HepG2 (cell line): ENCODE measurements around the gene SH2D5. TPM values are rescaled to one million over a fixed set of nuclear protein-coding genes. Genes with fewer than 3 reads are reported as not detected.

Experiments
- ATAC-seq: fragments of 200-7000 bp; cut with Tn5 transposase; 3 replicates; pipeline ENCODE4 v1.9.1; 2020; ENCODE audit warnings: mild to moderate bottlenecking, moderate library complexity
- BruUV-seq: library from RNA; stranded (reverse); fragments of 400-500 nt; replicated peaks from 2 replicates; lab custom pipeline; 2021; lab: Mats Ljungman, UMichigan
- CTCF ChIA-PET: fragments of 300-600 bp; formaldehyde crosslinking; extraction: SDS; loops from one replicate; lab custom pipeline; 2021; ENCODE audit warnings: low total read pairs, inconsistent platforms, low intra/inter-chr PET ratio; lab: Yijun Ruan, JAX
- POLR2A ChIA-PET: fragments of 350-600 bp; sonication (Branson Sonifier 250); formaldehyde crosslinking; loops from one replicate; lab custom pipeline; 2020; ENCODE audit warnings: antibody characterized with exemption, inconsistent platforms; lab: Yijun Ruan, JAX
- DNase-seq: peaks from one replicate; pipeline ENCODE4 v3.0.0-alpha.2; 2015; ENCODE audit warnings: low spot score
- FAIRE-seq: peaks from 3 replicates; lab custom pipeline; 2011; peaks lifted over from hg19 to GRCh38; lab: Jason Lieb, UNC
- H2AFZ ChIP-seq: one replicate; pipeline ENCODE4 v1.6.1; 2011; ENCODE audit warnings: low read length, inconsistent platforms
- H3K27ac ChIP-seq: fragments of 300-600 bp; 3 replicates; pipeline ENCODE4 v1.8.0; 2011; ENCODE audit warnings: mixed run types, mild to moderate bottlenecking, mixed read lengths, low read length, inconsistent platforms; ENCODE audit not compliant: insufficient read depth; ENCODE audit errors: extremely low read length
- H3K27me3 ChIP-seq, 2 experiments: fragments of 200-600 bp in 1 of 2; 2 replicates in 1 of 2; 3 replicates in 1 of 2; pipeline versions ENCODE4 v1.6.0 to v1.8.0; 2011; ENCODE audit warnings: low read length in 2 of 2, mild to moderate bottlenecking in 2 of 2, moderate library complexity in 2 of 2, inconsistent platforms in 1 of 2; ENCODE audit not compliant: insufficient read depth in 2 of 2, control insufficient read depth in 1 of 2
- H3K36me3 ChIP-seq, 2 experiments: fragments of 200-600 bp in 1 of 2; replicated peaks in 1 of 2; 2 replicates in 1 of 2; 3 replicates in 1 of 2; pipeline versions ENCODE4 v1.5.1 to v1.8.0; 2011; ENCODE audit warnings: low read length in 2 of 2, inconsistent platforms in 1 of 2; ENCODE audit not compliant: insufficient read depth in 2 of 2, control insufficient read depth in 1 of 2
- H3K4me1 ChIP-seq: 2 replicates; pipeline ENCODE4 v1.5.1; 2012; ENCODE audit warnings: low read length, inconsistent platforms; ENCODE audit not compliant: insufficient read depth
- H3K4me2 ChIP-seq: 2 replicates; pipeline ENCODE4 v1.6.0; 2011; ENCODE audit warnings: low read depth, low read length, inconsistent platforms
- H3K4me3 ChIP-seq, 3 experiments: fragments of 200-600 bp in 1 of 3; sonication (generic), shearing (Covaris generic) in 1 of 3; replicated peaks in 1 of 3; 2 replicates each; pipeline ENCODE4 v1.5.1; 2011 to 2016; ENCODE audit warnings: low read length in 3 of 3, inconsistent platforms in 2 of 3, low read depth in 2 of 3, mild to moderate bottlenecking in 2 of 3, control low read depth in 1 of 3, mixed read lengths in 1 of 3; ENCODE audit not compliant: insufficient read depth in 1 of 3
- H3K79me2 ChIP-seq: one replicate; pipeline ENCODE4 v1.6.1; 2011; ENCODE audit warnings: low read length, inconsistent platforms; ENCODE audit not compliant: insufficient read depth
- H3K9ac ChIP-seq: 2 replicates; pipeline ENCODE4 v1.6.0; 2011; ENCODE audit warnings: mild to moderate bottlenecking, low read depth, low read length, inconsistent platforms; ENCODE audit not compliant: insufficient read depth
- H3K9me3 ChIP-seq: 2 replicates; pipeline ENCODE4 v1.5.1; 2012; ENCODE audit warnings: mild to moderate bottlenecking, low read length
- H4K20me1 ChIP-seq: 2 replicates; pipeline ENCODE4 v1.6.0; 2011; ENCODE audit warnings: inconsistent platforms, mild to moderate bottlenecking, low read length, moderate library complexity; ENCODE audit not compliant: insufficient read depth
- CBX2 ChIP-seq, 2 experiments: fragments of 200-600 bp in 1 of 2; sonication (generic); formaldehyde crosslinking in 1 of 2; IDR thresholded peaks; 2 replicates each; pipeline versions ENCODE4 v1.7.0 to v1.8.1; 2018 to 2022; ENCODE audit warnings: low read depth in 2 of 2, low read length in 1 of 2, mild to moderate bottlenecking in 1 of 2, missing genetic modification reagents in 1 of 2
- CEBPB ChIP-seq: IDR thresholded peaks from 2 replicates; pipeline ENCODE4 v1.6.1; 2011; ENCODE audit warnings: low read depth, low read length, improper control_type of control experiment, borderline replicate concordance
- KDM5A ChIP-seq: fragments of 200-600 bp; sonication (generic); IDR thresholded peaks from 2 replicates; pipeline ENCODE4 v1.7.0; 2018; ENCODE audit warnings: antibody characterized with exemption, mild to moderate bottlenecking, low read length, borderline replicate concordance
- RFX5 ChIP-seq: IDR thresholded peaks from 2 replicates; pipeline ENCODE4 v1.6.1; 2011; ENCODE audit warnings: low read depth, low read length, improper control_type of control experiment
- SALL1 ChIP-seq: sonication (generic); formaldehyde crosslinking; IDR thresholded peaks from 2 replicates; pipeline ENCODE4 v1.8.0; 2022; ENCODE audit warnings: mild to moderate bottlenecking, missing genetic modification reagents
- TCF12 ChIP-seq, 2 experiments: fragments of 450-650 bp in 1 of 2; sonication (generic) in 1 of 2; formaldehyde crosslinking in 1 of 2; IDR thresholded peaks; 2 replicates each; pipeline versions ENCODE4 v1.6.1 to v1.8.0; 2017 to 2022; ENCODE audit warnings: antibody characterized with exemption in 1 of 2, mild to moderate bottlenecking in 1 of 2, missing genetic modification reagents in 1 of 2, moderate library complexity in 1 of 2
- ZBTB42 ChIP-seq: sonication (generic); formaldehyde crosslinking; IDR thresholded peaks from 2 replicates; pipeline ENCODE4 v1.5.0; 2020; ENCODE audit warnings: mild to moderate bottlenecking, missing genetic modification reagents
- ZC3H13 ChIP-seq: sonication (generic); formaldehyde crosslinking; IDR thresholded peaks from 2 replicates; pipeline ENCODE4 v1.8.1; 2023; ENCODE audit warnings: mild to moderate bottlenecking, missing genetic modification reagents, moderate library complexity
- WGBS: methylation state at CpG from one replicate; pipeline ENCODE4 v1.1.6; 2017; ENCODE audit warnings: low lambda C conversion rate; 5-methylcytosine and 5-hydroxymethylcytosine counted together
- in situ Hi-C: cut with HindIII; loops from 2 replicates; pipeline ENCODE4 v1.10.0; 2017; ENCODE audit warnings: low pct_unique_long_range_greater_than_20kb; ENCODE audit not compliant: extremely low pct_ligation_motif_present
- intact Hi-C: fragments of 100-400 bp; cut with micrococcal nuclease; formaldehyde crosslinking; loops from one replicate; pipeline ENCODE4 v1.10.0; 2022; ENCODE audit not compliant: unreplicated experiment
- polyA plus RNA-seq, 8 experiments: library from polyadenylated mRNA; depleted of rRNA in 3 of 8; stranded (reverse) in 7 of 8; unstranded in 1 of 8; fragments of >200 nt; fragmentation: Illumina TruSeq in 4 of 8; extraction: Trizol in 4 of 8; gene quantifications; 2 replicates each; pipeline versions ENCODE4 v1.2.1 to v1.2.3, GENCODE V29; 2011 to 2016; ENCODE audit warnings: low read depth in 4 of 8, missing spikeins in 1 of 8, mixed read lengths in 1 of 8; ENCODE audit not compliant: insufficient read depth in 1 of 8
- total RNA-seq, 5 experiments: library from RNA; depleted of rRNA; stranded (reverse); fragments of >200 nt; fragmentation: Illumina TruSeq; extraction: Trizol; gene quantifications; 2 replicates each; pipeline ENCODE4 v1.2.3, GENCODE V29; 2016; ENCODE audit warnings: low read depth in 1 of 5
- TF ChIP-seq, protein P1 (sequence below): sonication (generic); IDR thresholded peaks from 2 replicates; pipeline ENCODE4 v1.6.1; 2016; ENCODE audit warnings: low read depth, borderline replicate concordance
- TF ChIP-seq, protein P2 (sequence below): sonication (generic); formaldehyde crosslinking; IDR thresholded peaks from 2 replicates; pipeline ENCODE4 v1.5.1; 2020; ENCODE audit warnings: mild to moderate bottlenecking, moderate library complexity, missing genetic modification reagents
- TF ChIP-seq, protein P3 (sequence below): sonication (generic); formaldehyde crosslinking; IDR thresholded peaks from 2 replicates; pipeline ENCODE4 v1.8.1; 2023; ENCODE audit warnings: mild to moderate bottlenecking, missing genetic modification reagents
- TF ChIP-seq, protein P4 (sequence below): sonication (generic); formaldehyde crosslinking; IDR thresholded peaks from 2 replicates; pipeline ENCODE4 v1.5.0; 2020; ENCODE audit warnings: mild to moderate bottlenecking, missing genetic modification reagents, moderate library complexity
- TF ChIP-seq, protein P5 (sequence below): IDR thresholded peaks from 2 replicates; pipeline ENCODE4 v1.6.1; 2016
- TF ChIP-seq, protein P6 (sequence below): sonication (generic); formaldehyde crosslinking; IDR thresholded peaks from 2 replicates; pipeline ENCODE4 v1.8.0; 2022; ENCODE audit warnings: mild to moderate bottlenecking, missing genetic modification reagents, borderline replicate concordance

Gene SH2D5
- total and polyA plus RNA-seq, 2 of the 13 experiments (the other 11 are each of a cell fraction or from before 2014, with no cell fraction given) = 1.2 to 3.4 TPM

DNA sequence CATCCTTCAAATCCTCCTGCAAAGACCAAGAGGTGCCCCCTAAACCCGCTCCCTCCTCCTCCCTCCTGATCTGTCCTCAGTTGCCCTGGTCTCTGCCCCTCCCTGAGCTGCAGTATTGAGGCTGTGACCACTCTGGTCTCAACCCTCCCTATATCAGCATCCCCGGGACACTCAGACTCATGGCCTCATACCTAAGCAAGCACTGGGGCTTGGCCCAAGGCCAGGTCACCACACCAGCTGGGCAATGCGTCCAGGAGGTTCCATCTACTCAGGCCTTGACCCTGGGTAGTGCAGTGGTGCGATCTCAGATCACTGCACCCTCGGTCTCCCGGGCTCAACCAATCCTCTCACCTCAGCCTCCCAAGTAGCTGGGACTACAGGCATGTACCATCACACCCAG, 24.4 kb downstream of the SH2D5 start (continued):
- no peak for TF ChIP-seq TCF12 (IDR thresholded peaks at IDR 0.05)
- TF ChIP-seq TCF12 (CRISPR knock-in tag; IDR thresholded peaks at IDR 0.05) = no peak
- no peak for TF ChIP-seq ZC3H13 (CRISPR knock-in tag)

DNA sequence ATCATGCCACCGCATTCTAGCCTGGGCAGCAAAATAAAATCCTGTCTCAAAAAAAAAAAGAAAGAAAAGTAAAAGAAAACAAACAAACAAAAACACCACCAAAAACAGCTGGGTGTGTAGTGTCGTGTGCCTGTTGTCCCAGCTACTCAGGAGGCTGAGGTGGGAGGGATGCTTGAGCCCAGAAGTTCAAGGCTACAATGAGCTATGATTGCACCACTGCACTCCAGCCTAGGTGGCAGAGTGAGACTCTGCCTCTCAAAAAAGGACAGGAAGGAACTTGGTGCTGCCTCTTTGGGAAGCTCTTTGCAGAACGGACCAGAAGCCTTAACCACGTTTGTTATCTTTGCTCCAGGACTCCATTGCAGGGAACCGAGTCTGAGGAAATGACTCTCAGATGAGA, 25.7 kb downstream of the SH2D5 start:
- 10% methylated on average over 5 of the region's 5 CpGs for WGBS
- no TSS peak for BruUV-seq
- H3K79me2 ChIP-seq = no peaks in the 10 kb centered on the region
- H3K4me2 ChIP-seq = no peak overlapping the region
- ChIA-PET CTCF (no interaction called here), POLR2A (interaction anchor here (0.7 to 1.8 kb wide), 5 partner anchors 10 to 408 kb away, joined by 3 to 7 read pairs (median 3); partner anchors contain the start of genes DDOST and SH2D5)
- 0 out of 5 replicates have a peak, but pooled peaks cover 0 to 3% of the 10 kb centered on the region in 2 experiments for H3K27me3 ChIP-seq
- no peak overlapping the region for H3K4me3 ChIP-seq
- no peaks in the 10 kb centered on the region for H3K36me3 ChIP-seq
- no peak overlapping the region for H3K27ac ChIP-seq
- no peaks in the 10 kb centered on the region for H4K20me1 ChIP-seq
- no peaks in the 10 kb centered on the region for H3K9me3 ChIP-seq
- peaks cover 24% of the 10 kb centered on the region for H3K4me1 ChIP-seq
- peak; percentile 36 for FAIRE-seq
- intact Hi-C loops (no loop called here), in situ Hi-C loops (no loop called here)
- H2AFZ ChIP-seq = no peak overlapping the region
- H3K9ac ChIP-seq = no peak overlapping the region
- ATAC-seq = peak; percentile 24; the same call in 2 of the 3 replicates
- DNase-seq = no peak
- TF ChIP-seq CEBPB = peak; percentile 62; the same call in 1 of the 2 replicates
- TF ChIP-seq CBX2 (IDR thresholded peaks at IDR 0.05; ENCODE audit: low read depth, low read length) = no peak
- no peak for TF ChIP-seq CBX2 (CRISPR knock-in tag; IDR thresholded peaks at IDR 0.05; ENCODE audit: low read depth)
- TF ChIP-seq, protein P1, sequence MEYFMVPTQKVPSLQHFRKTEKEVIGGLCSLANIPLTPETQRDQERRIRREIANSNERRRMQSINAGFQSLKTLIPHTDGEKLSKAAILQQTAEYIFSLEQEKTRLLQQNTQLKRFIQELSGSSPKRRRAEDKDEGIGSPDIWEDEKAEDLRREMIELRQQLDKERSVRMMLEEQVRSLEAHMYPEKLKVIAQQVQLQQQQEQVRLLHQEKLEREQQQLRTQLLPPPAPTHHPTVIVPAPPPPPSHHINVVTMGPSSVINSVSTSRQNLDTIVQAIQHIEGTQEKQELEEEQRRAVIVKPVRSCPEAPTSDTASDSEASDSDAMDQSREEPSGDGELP = 0 out of 2 replicates have a peak, but pooled peaks have one; percentile 7
- TF ChIP-seq, protein P2, sequence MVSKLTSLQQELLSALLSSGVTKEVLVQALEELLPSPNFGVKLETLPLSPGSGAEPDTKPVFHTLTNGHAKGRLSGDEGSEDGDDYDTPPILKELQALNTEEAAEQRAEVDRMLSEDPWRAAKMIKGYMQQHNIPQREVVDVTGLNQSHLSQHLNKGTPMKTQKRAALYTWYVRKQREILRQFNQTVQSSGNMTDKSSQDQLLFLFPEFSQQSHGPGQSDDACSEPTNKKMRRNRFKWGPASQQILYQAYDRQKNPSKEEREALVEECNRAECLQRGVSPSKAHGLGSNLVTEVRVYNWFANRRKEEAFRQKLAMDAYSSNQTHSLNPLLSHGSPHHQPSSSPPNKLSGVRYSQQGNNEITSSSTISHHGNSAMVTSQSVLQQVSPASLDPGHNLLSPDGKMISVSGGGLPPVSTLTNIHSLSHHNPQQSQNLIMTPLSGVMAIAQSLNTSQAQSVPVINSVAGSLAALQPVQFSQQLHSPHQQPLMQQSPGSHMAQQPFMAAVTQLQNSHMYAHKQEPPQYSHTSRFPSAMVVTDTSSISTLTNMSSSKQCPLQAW = 0 out of 2 replicates have a peak, but pooled peaks have one; percentile 18
- TF ChIP-seq SALL1 (CRISPR knock-in tag) = 0 out of 2 replicates have a peak, but pooled peaks have one; percentile 15
- TF ChIP-seq, protein P3, sequence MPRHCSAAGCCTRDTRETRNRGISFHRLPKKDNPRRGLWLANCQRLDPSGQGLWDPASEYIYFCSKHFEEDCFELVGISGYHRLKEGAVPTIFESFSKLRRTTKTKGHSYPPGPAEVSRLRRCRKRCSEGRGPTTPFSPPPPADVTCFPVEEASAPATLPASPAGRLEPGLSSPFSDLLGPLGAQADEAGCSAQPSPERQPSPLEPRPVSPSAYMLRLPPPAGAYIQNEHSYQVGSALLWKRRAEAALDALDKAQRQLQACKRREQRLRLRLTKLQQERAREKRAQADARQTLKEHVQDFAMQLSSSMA (CRISPR knock-in tag) = no peak
- no peak for TF ChIP-seq ZBTB42 (CRISPR knock-in tag)
- TF ChIP-seq, protein P4, sequence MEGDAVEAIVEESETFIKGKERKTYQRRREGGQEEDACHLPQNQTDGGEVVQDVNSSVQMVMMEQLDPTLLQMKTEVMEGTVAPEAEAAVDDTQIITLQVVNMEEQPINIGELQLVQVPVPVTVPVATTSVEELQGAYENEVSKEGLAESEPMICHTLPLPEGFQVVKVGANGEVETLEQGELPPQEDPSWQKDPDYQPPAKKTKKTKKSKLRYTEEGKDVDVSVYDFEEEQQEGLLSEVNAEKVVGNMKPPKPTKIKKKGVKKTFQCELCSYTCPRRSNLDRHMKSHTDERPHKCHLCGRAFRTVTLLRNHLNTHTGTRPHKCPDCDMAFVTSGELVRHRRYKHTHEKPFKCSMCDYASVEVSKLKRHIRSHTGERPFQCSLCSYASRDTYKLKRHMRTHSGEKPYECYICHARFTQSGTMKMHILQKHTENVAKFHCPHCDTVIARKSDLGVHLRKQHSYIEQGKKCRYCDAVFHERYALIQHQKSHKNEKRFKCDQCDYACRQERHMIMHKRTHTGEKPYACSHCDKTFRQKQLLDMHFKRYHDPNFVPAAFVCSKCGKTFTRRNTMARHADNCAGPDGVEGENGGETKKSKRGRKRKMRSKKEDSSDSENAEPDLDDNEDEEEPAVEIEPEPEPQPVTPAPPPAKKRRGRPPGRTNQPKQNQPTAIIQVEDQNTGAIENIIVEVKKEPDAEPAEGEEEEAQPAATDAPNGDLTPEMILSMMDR = peak; percentile 24; the same call in 1 of the 2 replicates
- TF ChIP-seq, protein P5, sequence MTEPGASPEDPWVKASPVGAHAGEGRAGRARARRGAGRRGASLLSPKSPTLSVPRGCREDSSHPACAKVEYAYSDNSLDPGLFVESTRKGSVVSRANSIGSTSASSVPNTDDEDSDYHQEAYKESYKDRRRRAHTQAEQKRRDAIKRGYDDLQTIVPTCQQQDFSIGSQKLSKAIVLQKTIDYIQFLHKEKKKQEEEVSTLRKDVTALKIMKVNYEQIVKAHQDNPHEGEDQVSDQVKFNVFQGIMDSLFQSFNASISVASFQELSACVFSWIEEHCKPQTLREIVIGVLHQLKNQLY (CRISPR knock-in tag) = no peak
- TF ChIP-seq, protein P6, sequence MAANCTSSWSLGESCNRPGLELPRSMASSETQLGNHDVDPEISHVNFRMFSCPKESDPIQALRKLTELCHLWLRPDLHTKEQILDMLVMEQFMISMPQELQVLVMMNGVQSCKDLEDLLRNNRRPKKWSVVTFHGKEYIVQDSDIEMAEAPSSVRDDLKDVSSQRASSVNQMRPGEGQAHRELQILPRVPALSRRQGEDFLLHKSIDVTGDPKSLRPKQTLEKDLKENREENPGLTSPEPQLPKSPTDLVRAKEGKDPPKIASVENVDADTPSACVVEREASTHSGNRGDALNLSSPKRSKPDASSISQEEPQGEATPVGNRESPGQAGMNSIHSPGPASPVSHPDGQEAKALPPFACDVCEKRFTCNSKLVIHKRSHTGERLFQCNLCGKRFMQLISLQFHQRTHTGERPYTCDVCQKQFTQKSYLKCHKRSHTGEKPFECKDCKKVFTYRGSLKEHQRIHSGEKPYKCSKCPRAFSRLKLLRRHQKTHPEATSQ (CRISPR knock-in tag) = no peak
- no peak for TF ChIP-seq RFX5
- TF ChIP-seq KDM5A = no peak
